ENCODE results near the gene AKAP13.

GRCh38 chr15:85684174-85684710 lies 303.8 kb downstream of the AKAP13 start:
- TF ChIP-seq CTCF (IDR thresholded peaks at IDR 0.05; ENCODE audit: control extremely low read depth in 1 of 3, insufficient read depth in 1 of 3, low read depth in 1 of 3, low read length in 3 of 3), result no peak
- TF ChIP-seq MAX (IDR thresholded peaks at IDR 0.05), result no peak
- TF ChIP-seq CHD2 (IDR thresholded peaks at IDR 0.05; ENCODE audit: low read length), result no peak
- no peak for TF ChIP-seq KDM5A (IDR thresholded peaks at IDR 0.05; ENCODE audit: low read length)
- TF ChIP-seq HDAC2 (IDR thresholded peaks at IDR 0.05; ENCODE audit: borderline replicate concordance in 1 of 2, low read depth in 2 of 2, low read length in 2 of 2), result no peak
- no peak for TF ChIP-seq RAD21 (IDR thresholded peaks at IDR 0.05 in 1 of 2, conservative IDR thresholded peaks at IDR 0.05 in 1 of 2; ENCODE audit: low read depth in 2 of 2, low read length in 2 of 2)
- no peak for TF ChIP-seq RXRA (IDR thresholded peaks at IDR 0.05; ENCODE audit: insufficient read depth, low read depth, low read length)
- TF ChIP-seq KDM1A (IDR thresholded peaks at IDR 0.05; ENCODE audit: borderline replicate concordance, low read length), result no peak
- TF ChIP-seq CHD1 (IDR thresholded peaks at IDR 0.05; ENCODE audit: low read depth, low read length), result no peak

Data from H1 (cell line).